ENCODE results near the gene TDO2. TPM values are rescaled to one million over a fixed set of nuclear protein-coding genes. Genes with fewer than 3 reads are reported as not detected.

The TDO2 gene
- total RNA-seq, 1 experiment from 2014 or later, result not detected

- intact Hi-C loops (cut with micrococcal nuclease), result no loop called here
- Histone ChIP-seq H3K4me3 (ENCODE audit: low read length) (no peak overlapping the region), H3K9ac (ENCODE audit: low read length) (no peak overlapping the region), H3K36me3 (ENCODE audit: low read depth, low read length) (no peaks in the 10 kb centered on the region), H3K9me3 (ENCODE audit: low read length) (no peaks in the 10 kb centered on the region), H4K20me1 (ENCODE audit: low read length) (no peaks in the 10 kb centered on the region), H3K9me2 (replicated peaks; ENCODE audit: low read length) (no peaks in the 10 kb centered on the region), H3F3A (ENCODE audit: low read length, unreplicated experiment) (no peaks in the 10 kb centered on the region), H3K4me2 (ENCODE audit: low read length) (no peak overlapping the region), H2AFZ (ENCODE audit: low read length) (no peak overlapping the region), H3K4me1 (ENCODE audit: insufficient read depth, low read length) (no peaks in the 10 kb centered on the region), H3K79me2 (ENCODE audit: low read length) (no peaks in the 10 kb centered on the region), H3K27me3 (ENCODE audit: low read length) (no peaks in the 10 kb centered on the region), H3K27ac (ENCODE audit: low read length) (no peak overlapping the region)
- CTCF ChIA-PET, result no interaction called here
- TF ChIP-seq EZH2phosphoT487 (IDR thresholded peaks at IDR 0.05; ENCODE audit: borderline replicate concordance, low read length), result no peak
- no peak for TF ChIP-seq EZH2 (IDR thresholded peaks at IDR 0.05; ENCODE audit: low read length, unreplicated experiment)
- TF ChIP-seq CTCF (conservative IDR thresholded peaks at IDR 0.05; ENCODE audit: low read depth, low read length), result no peak
- ATAC-seq (no peak), DNase-seq (no peak)
- POLR2A ChIA-PET (ENCODE audit: unreplicated experiment), result no interaction called here
- no TSS peak for BruUV-seq (replicated peaks)
Measured at GRCh38 chr4:155943605-155944291, 40.3 kb downstream of the TDO2 start.

GRCh38 chr4:155944516-155944915 lies 41.0 kb downstream of the TDO2 start:
- intact Hi-C loops (cut with micrococcal nuclease), result no loop called here
- H4K20me1 ChIP-seq (ENCODE audit: low read length), result no peaks in the 10 kb centered on the region
- no peak overlapping the region for H3K4me3 ChIP-seq (ENCODE audit: low read length)
- H2AFZ ChIP-seq (ENCODE audit: low read length), result no peak overlapping the region
- H3K27me3 ChIP-seq (ENCODE audit: low read length), result no peaks in the 10 kb centered on the region
- ATAC-seq (no peak), DNase-seq (no peak)
- no peak overlapping the region for H3K9ac ChIP-seq (ENCODE audit: low read length)
- ChIA-PET CTCF (no interaction called here), POLR2A (ENCODE audit: unreplicated experiment) (no interaction called here)
- no peaks in the 10 kb centered on the region for H3K9me3 ChIP-seq (ENCODE audit: low read length)
- no peaks in the 10 kb centered on the region for H3K4me1 ChIP-seq (ENCODE audit: insufficient read depth, low read length)
- H3F3A ChIP-seq (ENCODE audit: low read length, unreplicated experiment), result no peaks in the 10 kb centered on the region
- BruUV-seq (replicated peaks), result no TSS peak
- H3K4me2 ChIP-seq (ENCODE audit: low read length), result no peak overlapping the region
- no peaks in the 10 kb centered on the region for H3K36me3 ChIP-seq (ENCODE audit: low read depth, low read length)
- no peaks in the 10 kb centered on the region for H3K79me2 ChIP-seq (ENCODE audit: low read length)
- no peak overlapping the region for H3K27ac ChIP-seq (ENCODE audit: low read length)
- no peak for TF ChIP-seq CTCF (conservative IDR thresholded peaks at IDR 0.05; ENCODE audit: low read depth, low read length)
- TF ChIP-seq EZH2phosphoT487 (IDR thresholded peaks at IDR 0.05; ENCODE audit: borderline replicate concordance, low read length), result no peak
- no peak for TF ChIP-seq EZH2 (IDR thresholded peaks at IDR 0.05; ENCODE audit: low read length, unreplicated experiment)
- no peaks in the 10 kb centered on the region for H3K9me2 ChIP-seq (replicated peaks; ENCODE audit: low read length)

- Histone ChIP-seq H3K9me2 (replicated peaks; ENCODE audit: low read length) (no peaks in the 10 kb centered on the region), H4K20me1 (ENCODE audit: low read length) (no peaks in the 10 kb centered on the region), H3K79me2 (ENCODE audit: low read length) (no peaks in the 10 kb centered on the region), H3K4me2 (ENCODE audit: low read length) (no peak overlapping the region), H3K27ac (ENCODE audit: low read length) (no peak overlapping the region), H3K9me3 (ENCODE audit: low read length) (no peaks in the 10 kb centered on the region), H2AFZ (ENCODE audit: low read length) (no peak overlapping the region), H3K36me3 (ENCODE audit: low read depth, low read length) (no peaks in the 10 kb centered on the region), H3F3A (ENCODE audit: low read length, unreplicated experiment) (no peaks in the 10 kb centered on the region), H3K4me1 (ENCODE audit: insufficient read depth, low read length) (no peaks in the 10 kb centered on the region; the same call in 1 of the 2 replicates), H3K4me3 (ENCODE audit: low read length) (no peak overlapping the region), H3K9ac (ENCODE audit: low read length) (no peak overlapping the region), H3K27me3 (ENCODE audit: low read length) (no peaks in the 10 kb centered on the region)
- no TSS peak for BruUV-seq (replicated peaks)
- DNase-seq (no peak), ATAC-seq (no peak)
- no peak for TF ChIP-seq CTCF (conservative IDR thresholded peaks at IDR 0.05; ENCODE audit: low read depth, low read length)
- no peak for TF ChIP-seq EZH2 (IDR thresholded peaks at IDR 0.05; ENCODE audit: low read length, unreplicated experiment)
- no peak for TF ChIP-seq EZH2phosphoT487 (IDR thresholded peaks at IDR 0.05; ENCODE audit: borderline replicate concordance, low read length)
- CTCF ChIA-PET, result no interaction called here
- POLR2A ChIA-PET (ENCODE audit: unreplicated experiment), result no interaction called here
- intact Hi-C loops (cut with micrococcal nuclease), result no loop called here
Measured at GRCh38 chr4:155946486-155946885, 43.0 kb downstream of the TDO2 start.

Data from PC-3 (cell line).